Stimulated activated naive CD8-positive, alpha-beta T cell treated with anti-CD3 and anti-CD28 coated beads, Interleukin-15, amount 100 ng/mL, for 72 hours (primary cell): ENCODE data around the gene B4GALNT4.
A peak's percentile ranks its signal among the peaks of the same experiment; 100 is the strongest.
"Not testable (repeated sequence)": the region's sequence is repeated elsewhere in the genome, so short reads cannot be mapped to it uniquely, and the experiment has no call there.

ENCODE experiments used
- ATAC-seq: fragments of 150-1000 bp; cut with Tn5 transposase; 2 replicates; pipeline ENCODE4 v1.10.0; 2021; ENCODE audit warnings: mild to moderate bottlenecking, moderate library complexity
- DNase-seq, 2 donors: peaks; one replicate each; pipeline ENCODE4 v3.0.0; 2021 to 2022
- H3K27ac Mint-ChIP-seq, 2 donors: one replicate each; pipeline ENCODE4 v1.8.0; 2022; ENCODE audit warnings: mild to moderate bottlenecking in 2 of 2, mixed read lengths in 2 of 2, moderate library complexity in 2 of 2
- H3K27me3 Mint-ChIP-seq: one replicate; pipeline ENCODE4 v1.8.0; 2022; ENCODE audit warnings: mixed read lengths
- H3K4me1 Mint-ChIP-seq: one replicate; pipeline ENCODE4 v1.8.0; 2022; ENCODE audit warnings: mild to moderate bottlenecking, mixed read lengths
- H3K4me3 Mint-ChIP-seq, 2 donors: one replicate each; pipeline ENCODE4 v1.8.0; 2022; ENCODE audit warnings: mild to moderate bottlenecking in 2 of 2, mixed read lengths in 2 of 2, moderate library complexity in 1 of 2
- H3K9me3 Mint-ChIP-seq, 2 donors: one replicate each; pipeline ENCODE4 v1.8.0; 2022; ENCODE audit warnings: mixed read lengths in 2 of 2

B4GALNT4 gene

DNA sequence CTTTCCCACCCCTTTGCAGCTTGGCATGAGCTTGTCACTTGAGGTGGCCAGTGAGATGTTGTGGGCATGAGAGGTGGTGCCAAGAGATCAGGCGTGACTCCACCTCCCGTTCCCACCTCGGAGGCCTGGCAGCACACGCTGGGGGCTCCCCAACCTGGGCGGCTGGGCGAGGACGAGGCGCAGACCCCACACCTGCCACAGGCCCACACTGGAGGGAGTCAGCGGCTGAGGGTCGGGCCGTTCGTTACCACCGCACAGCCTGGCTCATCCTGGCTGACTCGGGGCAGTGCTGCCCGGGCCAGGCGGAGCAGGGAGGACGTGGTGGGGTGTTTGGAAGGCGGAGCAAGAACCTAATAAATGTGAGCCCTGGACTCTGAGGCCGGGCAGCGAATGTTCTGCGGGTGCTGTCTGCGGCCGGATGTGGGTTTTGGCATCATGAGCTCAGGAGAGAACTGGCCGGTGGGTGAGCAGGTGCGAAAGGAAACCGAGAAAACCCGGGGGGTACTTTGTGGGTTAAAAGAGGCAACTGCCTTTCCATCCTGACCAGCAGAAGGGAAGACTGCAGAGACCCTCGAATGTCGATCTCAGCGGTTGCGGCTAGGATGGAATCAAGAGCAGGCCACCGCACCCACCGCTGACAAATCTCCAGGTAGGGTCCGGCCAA lies 38.5 kb upstream of the B4GALNT4 start:
- ATAC-seq (peak; percentile 10), DNase-seq (peak in 1 of 2 donors; percentile 69)
- peak overlapping the region; percentile 78 to 80 for H3K4me3 Mint-ChIP-seq
- H3K27ac Mint-ChIP-seq: peak overlapping the region in 1 of 2 donors; percentile 27
- no peaks in the 10 kb centered on the region for H3K9me3 Mint-ChIP-seq
- H3K4me1 Mint-ChIP-seq: peaks cover 84% of the 10 kb centered on the region
- H3K27me3 Mint-ChIP-seq: no peaks in the 10 kb centered on the region

- DNase-seq: peak in 1 of 2 donors; percentile 9
- no peak for ATAC-seq
- Mint-ChIP-seq H3K4me1 (peaks cover 84% of the 10 kb centered on the region), H3K27me3 (no peaks in the 10 kb centered on the region), H3K4me3 (peak overlapping the region; percentile 78 to 80), H3K27ac (peak overlapping the region in 1 of 2 donors; percentile 27), H3K9me3 (no peaks in the 10 kb centered on the region)
Measured at GRCh38 chr11:331358-332060, 37.8 kb upstream of the B4GALNT4 start.

DNA sequence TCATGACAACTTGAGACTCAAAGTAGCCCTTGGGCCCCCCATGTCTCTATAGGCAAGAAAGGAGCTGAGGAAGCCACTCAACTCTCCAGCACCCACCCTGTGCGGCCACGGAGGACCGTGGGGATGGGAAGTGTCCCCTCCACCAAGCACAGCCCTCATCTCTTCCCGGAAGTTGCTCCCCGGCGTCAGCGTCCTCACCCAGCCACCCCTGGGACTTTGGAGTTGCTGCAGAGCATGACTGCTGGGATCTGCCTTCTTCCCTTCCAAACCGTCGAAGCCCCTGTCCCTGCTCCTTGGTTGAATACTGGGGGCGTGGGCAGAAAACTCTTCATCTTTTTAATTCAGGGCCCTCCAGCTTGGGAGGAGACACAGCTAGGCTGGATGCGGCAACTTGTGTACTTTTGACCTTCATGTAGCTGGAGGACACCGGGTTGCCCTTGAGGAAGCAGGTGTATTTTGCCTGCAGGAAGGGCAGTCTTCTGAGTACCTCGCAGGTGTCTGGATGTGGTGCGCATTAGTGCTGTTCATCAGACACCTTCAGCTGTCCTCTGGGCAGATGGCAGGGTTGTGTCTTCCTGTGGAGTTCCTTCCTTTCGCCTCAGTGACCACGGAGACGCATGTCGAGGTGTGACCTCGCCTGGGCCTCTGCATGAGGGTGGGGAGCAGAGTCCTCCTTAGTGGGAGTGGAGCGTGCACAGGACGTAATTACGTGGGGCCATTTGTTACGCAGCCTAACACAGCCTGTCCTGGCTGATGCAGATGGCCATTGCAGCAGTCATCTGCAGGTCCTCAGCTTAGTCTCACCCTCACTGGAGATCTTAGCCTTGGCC lies 36.4 kb upstream of the B4GALNT4 start:
- peak overlapping the region in 1 of 2 donors; percentile 67 for H3K27ac Mint-ChIP-seq
- peaks cover 80% of the 10 kb centered on the region for H3K4me1 Mint-ChIP-seq
- no peaks in the 10 kb centered on the region for H3K27me3 Mint-ChIP-seq
- ATAC-seq: no peak
- H3K9me3 Mint-ChIP-seq: no peaks in the 10 kb centered on the region
- DNase-seq: peak in 1 of 2 donors; percentile 4
- peak overlapping the region in 1 of 2 donors; percentile 0 for H3K4me3 Mint-ChIP-seq

DNA sequence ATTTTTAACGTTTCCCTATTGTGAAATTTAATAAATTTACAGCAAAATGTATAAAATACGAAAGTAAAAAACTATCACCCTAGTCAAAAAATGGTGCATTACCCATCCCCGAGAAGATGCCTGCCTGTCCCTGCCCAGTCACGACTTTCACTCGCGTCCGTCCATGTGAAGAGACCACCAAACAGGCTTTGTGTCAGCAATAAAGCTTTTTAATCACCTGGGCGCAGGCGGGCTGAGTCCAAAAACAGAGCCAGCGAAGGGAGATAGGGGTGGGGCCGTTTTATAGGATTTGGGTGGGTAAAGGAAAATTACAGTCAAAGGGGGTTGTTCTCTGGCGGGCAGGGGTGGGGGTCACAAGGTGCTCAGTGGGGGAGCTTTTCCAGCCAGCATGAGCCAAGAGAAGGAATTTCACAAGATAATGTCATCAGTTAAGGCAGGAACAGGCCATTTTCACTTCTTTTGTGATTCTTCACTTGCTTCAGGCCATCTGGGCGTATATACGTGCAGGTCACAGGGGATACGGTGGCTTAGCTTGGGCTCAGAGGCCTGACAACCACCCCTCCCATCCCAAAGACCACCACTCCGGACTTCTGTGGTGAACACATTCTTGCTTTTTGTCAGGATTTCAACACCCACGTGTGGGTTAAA lies 35.6 kb upstream of the B4GALNT4 start:
- peak in 1 of 2 donors; percentile 2 for DNase-seq

GRCh38 chr11:334264-334994 lies 34.9 kb upstream of the B4GALNT4 start:
- no peaks in the 10 kb centered on the region for H3K9me3 Mint-ChIP-seq
- no peak overlapping the region for H3K27ac Mint-ChIP-seq
- H3K4me1 Mint-ChIP-seq: peaks cover 68% of the 10 kb centered on the region
- no peaks in the 10 kb centered on the region for H3K27me3 Mint-ChIP-seq
- DNase-seq: peak in 1 of 2 donors; percentile 5
- ATAC-seq: no peak
- H3K4me3 Mint-ChIP-seq: no peak overlapping the region

More for the DNA sequence above, 35.6 kb upstream of the B4GALNT4 start:
- not testable (repeated sequence) for H3K4me3 Mint-ChIP-seq, ATAC-seq, H3K9me3 Mint-ChIP-seq, H3K27ac Mint-ChIP-seq, H3K27me3 Mint-ChIP-seq
- peaks cover 75% of the 10 kb centered on the region for H3K4me1 Mint-ChIP-seq

- Mint-ChIP-seq H3K27me3 (no peaks in the 10 kb centered on the region), H3K9me3 (peaks cover 0 to 6% of the 10 kb centered on the region in 2 donors), H3K4me3 (no peak overlapping the region), H3K27ac (peak overlapping the region in 1 of 2 donors; percentile 20), H3K4me1 (peaks cover 59% of the 10 kb centered on the region)
- no peak for DNase-seq
- ATAC-seq: no peak
Measured at GRCh38 chr11:335779-336658, 33.3 kb upstream of the B4GALNT4 start.

- no peak for DNase-seq
- H3K27me3 Mint-ChIP-seq: no peaks in the 10 kb centered on the region
- H3K9me3 Mint-ChIP-seq: peaks cover 0 to 8% of the 10 kb centered on the region in 2 donors
- H3K4me3 Mint-ChIP-seq: no peak overlapping the region
- peaks cover 59% of the 10 kb centered on the region for H3K4me1 Mint-ChIP-seq
- ATAC-seq: no peak
- H3K27ac Mint-ChIP-seq: no peak overlapping the region
Measured at GRCh38 chr11:336659-337198, 32.6 kb upstream of the B4GALNT4 start.

DNA sequence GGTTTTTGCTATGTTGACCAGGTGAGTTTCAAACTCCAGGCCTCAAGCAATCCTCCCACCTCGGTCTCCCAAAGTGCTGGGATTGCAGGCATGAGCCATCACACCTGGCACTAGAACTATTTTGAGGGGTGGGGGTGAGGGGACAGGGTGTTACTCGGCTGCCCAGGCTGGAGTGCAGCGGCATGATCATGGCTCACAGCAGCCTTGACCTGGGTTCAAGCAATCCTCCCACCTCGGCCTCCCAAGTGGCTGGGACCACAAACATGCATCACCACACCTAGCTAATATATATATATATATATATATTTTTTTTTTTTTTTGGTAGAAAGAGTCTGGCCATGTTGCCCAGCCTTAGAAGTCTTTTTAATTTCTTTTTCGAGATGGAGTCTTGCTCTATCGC lies 31.6 kb upstream of the B4GALNT4 start:
- H3K27me3 Mint-ChIP-seq: no peaks in the 10 kb centered on the region
- H3K9me3 Mint-ChIP-seq: peaks cover 0 to 8% of the 10 kb centered on the region in 2 donors
- H3K27ac Mint-ChIP-seq: no peak overlapping the region
- H3K4me1 Mint-ChIP-seq: peaks cover 59% of the 10 kb centered on the region
- H3K4me3 Mint-ChIP-seq: no peak overlapping the region
- no peak for ATAC-seq
- DNase-seq: no peak

DNA sequence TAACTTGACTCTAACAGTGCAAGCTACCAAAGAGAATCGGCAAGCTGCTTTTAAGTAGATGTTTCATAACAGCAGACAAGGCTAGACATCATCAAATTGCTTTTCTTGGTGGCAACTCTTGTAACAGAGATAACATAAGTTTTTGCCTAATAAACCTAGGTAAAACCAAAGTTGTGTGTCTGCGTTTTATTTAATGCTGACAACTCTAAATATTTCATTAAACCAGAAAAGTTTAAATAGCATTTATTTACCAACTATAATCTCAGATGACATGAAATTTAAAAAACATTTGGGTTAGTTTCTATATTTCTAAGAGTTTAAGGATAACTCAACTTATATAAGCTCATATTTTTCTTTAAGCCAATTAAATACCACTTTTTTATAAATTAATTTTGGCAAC lies 29.3 kb upstream of the B4GALNT4 start:
- no peak for ATAC-seq
- DNase-seq: no peak
- H3K9me3 Mint-ChIP-seq: peaks cover 0 to 8% of the 10 kb centered on the region in 2 donors
- H3K27ac Mint-ChIP-seq: no peak overlapping the region
- H3K4me1 Mint-ChIP-seq: peaks cover 50% of the 10 kb centered on the region
- no peaks in the 10 kb centered on the region for H3K27me3 Mint-ChIP-seq
- H3K4me3 Mint-ChIP-seq: no peak overlapping the region

- Mint-ChIP-seq H3K9me3 (peaks cover 0 to 8% of the 10 kb centered on the region in 2 donors), H3K4me1 (peaks cover 43% of the 10 kb centered on the region), H3K4me3 (no peak overlapping the region), H3K27me3 (no peaks in the 10 kb centered on the region), H3K27ac (no peak overlapping the region)
- ATAC-seq: no peak
- no peak for DNase-seq
Measured at GRCh38 chr11:340539-341512, 28.5 kb upstream of the B4GALNT4 start.

- Mint-ChIP-seq H3K27me3 (no peaks in the 10 kb centered on the region), H3K4me3 (no peak overlapping the region), H3K9me3 (peaks cover 0 to 8% of the 10 kb centered on the region in 2 donors), H3K27ac (no peak overlapping the region), H3K4me1 (peaks cover 28% of the 10 kb centered on the region)
- DNase-seq (no peak), ATAC-seq (no peak)
Measured at GRCh38 chr11:342328-342727, 27.0 kb upstream of the B4GALNT4 start.

DNA sequence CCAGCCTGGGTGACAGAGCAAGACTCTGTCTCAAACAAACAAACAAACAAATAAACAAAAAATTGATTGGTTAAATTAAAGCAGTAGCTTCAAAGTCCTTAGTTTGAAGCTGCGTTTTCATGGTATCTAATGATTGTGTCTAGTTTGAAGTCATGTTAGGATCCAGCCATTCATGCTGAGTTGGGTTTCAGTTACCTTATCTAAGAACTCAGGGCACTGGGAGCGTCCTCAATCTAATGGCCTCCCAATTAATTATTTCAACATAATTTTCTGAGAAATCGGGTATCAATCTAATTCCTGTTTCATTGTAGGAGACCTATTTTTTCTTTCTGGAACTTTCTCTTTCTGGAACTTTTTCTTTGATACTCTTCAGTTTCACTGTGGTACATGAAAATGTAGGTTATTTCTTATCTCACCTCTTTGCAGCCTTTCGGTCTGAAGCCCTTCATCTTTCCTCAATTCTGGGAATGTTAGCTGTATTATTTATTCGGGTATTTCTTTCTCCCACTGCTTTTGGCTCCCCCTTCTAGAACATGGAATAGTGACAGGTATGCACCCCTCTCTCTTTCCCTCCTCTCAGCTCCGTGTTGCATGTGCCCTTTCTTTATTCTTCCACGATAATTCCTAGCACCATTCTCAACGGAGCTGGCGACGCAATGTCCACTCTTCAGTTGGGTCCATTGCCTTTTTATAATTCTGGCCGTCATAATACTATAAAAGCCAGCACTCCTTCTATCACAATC lies 24.3 kb upstream of the B4GALNT4 start:
- Mint-ChIP-seq H3K9me3 (peaks cover 0 to 8% of the 10 kb centered on the region in 2 donors), H3K27ac (peak overlapping the region in 1 of 2 donors; percentile 55), H3K4me1 (peaks cover 30% of the 10 kb centered on the region), H3K27me3 (no peaks in the 10 kb centered on the region), H3K4me3 (no peak overlapping the region)
- ATAC-seq (no peak), DNase-seq (no peak)
